NCI-H748 (cell line): ENCODE data around the gene RERE.
A peak's percentile ranks its signal among the peaks of the same experiment; 100 is the strongest.

Experiments
- DNase-seq: peaks from one replicate; lab custom pipeline; 2025; ENCODE audit not compliant: unreplicated experiment; lab: John Stamatoyannopoulos, UW

The RERE gene

DNA sequence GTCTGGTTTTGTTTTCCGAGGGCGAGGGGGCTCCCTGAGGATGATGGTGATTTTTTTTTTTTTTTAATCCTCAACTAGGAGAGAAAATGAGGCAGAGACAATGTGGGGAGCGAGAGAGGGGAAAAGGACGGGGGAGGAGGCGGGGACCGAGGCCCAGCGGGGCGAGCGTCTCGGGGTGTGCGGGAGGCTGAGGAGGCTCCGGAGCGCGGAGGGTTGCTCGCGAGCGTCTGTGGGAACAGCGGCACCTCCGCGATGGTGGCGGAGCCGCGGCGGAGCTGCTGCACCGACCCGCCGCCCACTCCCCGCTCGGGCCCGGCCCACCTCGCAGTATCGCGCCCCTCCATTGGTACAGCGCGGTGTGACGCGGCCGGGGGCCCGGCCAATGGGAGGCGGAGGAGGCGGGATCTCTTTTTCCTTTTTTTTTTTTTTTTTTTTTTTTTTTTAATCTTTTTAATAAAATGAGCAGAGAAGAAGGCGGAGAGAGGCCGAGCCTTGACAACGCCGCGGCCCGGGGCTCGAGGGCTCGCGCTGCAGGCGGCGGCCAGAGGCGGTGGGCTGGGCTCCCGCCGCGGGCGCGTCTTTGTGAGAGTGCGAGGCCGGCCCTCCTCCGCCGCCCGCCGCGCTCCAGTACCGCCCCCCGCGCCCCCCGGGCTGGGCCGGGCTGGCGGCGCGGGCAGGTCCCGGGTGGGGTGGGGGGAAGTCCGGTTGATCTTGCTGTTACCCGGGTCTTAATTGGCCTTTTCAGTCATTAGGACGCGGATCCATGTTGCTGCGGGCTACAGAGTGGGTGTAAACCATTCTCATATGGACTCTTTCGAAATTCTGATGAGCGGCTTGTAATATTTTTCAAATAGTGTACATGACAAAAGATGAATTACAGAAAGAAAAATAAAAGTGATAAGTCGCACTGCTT lies at the start of gene RERE:
Gene RERE, minus strand, starts transcription at position 229 of the 913 bp plus-strand sequence.
- DNase-seq = peak; percentile 90

DNA sequence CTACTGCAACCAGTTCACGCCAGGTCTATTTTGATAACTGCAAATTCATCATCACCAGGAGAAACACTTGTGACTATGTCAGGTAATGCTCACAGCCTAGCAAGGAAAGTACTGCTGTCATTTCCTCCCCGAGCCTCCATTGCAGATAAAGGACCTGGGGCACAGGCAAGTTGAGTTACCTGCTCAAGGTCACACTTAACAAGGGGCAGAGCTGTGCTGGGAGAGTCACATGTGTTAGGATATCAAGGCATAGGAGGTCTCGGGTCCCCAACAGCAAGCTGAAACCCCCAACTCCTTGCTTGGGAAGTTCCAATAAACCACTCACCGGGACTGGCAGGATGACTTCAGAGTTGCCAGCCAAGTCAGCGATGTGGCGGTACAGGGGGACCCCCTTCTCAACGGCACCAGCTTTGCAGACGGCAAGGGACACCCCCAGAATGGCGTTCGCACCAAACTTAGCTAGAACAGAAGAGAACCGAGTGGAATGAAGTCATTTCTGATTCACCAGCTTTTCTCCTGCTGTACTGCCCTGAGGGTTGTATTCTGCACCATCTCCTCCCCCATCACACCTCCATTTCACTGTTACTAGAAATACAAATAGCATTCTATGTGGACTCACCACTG lies 49.5 kb upstream of the RERE start:
- no peak for DNase-seq

DNA sequence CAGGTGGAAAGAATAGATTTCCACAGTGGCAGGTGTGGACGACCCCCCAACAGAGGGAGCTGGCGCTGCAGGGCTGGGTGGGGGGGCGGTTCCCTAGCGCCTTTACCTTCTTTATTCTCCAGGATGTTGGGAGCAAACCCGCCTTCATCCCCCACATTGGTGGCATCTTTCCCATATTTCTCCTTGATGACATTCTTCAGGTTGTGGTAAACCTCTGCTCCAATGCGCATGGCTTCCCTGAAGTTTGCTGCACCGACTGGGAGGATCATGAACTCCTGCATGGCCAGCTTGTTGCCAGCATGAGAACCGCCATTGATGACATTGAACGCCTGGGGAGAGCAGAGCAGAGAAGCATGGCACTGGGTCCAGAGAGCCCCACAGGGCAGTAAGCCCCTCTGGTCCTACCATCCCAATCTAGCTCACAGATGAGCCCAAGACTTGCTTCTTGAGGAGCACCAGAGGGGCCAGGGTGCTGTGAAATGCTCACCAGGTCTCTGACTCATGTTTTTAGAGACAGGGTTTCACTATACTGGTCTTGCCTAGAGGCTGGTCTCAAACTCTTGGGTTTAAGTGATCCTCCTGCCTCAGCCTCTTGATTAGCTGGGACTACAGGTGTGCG lies 48.8 kb upstream of the RERE start:
- DNase-seq = no peak

DNA sequence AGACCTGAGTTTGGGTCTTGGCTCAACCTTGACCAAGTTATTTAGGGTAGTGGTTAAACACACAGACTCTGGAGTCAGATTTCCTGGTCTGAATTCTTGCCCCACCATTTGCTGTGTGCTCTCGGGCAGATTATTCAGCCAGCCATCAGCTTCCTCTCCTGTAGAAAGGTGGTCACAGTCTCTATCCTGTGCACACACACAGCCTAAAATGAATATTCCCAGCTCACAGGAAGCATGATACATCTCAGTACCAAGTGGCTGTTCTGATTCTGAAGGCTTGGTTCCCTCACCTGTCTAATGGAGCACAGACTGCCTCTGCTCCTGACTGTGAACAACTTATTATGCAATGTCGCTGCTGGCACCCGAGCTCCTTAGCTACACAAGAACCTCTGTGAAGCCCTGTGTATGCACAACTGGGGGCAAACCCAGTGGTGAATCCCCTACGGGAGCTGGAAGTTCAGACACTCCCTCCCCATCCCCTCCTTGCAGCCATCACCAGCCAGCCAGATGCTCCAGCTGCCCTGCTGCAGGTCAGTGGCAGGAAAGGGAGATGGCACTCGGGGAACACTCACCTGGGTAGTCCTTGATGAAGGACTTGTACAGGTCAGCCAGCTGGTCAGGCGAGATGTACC lies 47.4 kb upstream of the RERE start:
- no peak for DNase-seq

- DNase-seq = no peak
Measured at GRCh38 chr1:8863794-8864233, 46.4 kb upstream of the RERE start.

DNA sequence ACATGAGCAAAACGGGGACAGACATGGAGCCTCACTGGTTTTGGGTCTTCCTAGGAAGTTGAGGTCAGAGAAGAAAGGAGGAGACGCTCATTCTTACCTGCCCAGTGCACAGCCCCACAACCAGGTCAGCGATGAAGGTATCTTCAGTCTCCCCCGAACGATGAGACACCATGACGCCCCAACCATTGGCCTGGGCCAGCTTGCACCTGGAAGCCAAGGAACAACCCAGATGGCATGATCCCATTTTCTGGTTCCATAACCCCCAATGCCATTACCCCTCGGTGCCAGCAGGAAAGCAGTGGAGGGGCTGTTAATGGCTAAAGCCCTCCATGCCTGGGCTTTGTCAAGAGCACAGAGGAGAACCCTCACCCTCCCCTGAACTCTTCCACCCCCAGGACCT lies 45.7 kb upstream of the RERE start:
- DNase-seq = no peak

- no peak for DNase-seq
Measured at GRCh38 chr1:8862528-8862927, 45.1 kb upstream of the RERE start.

DNA sequence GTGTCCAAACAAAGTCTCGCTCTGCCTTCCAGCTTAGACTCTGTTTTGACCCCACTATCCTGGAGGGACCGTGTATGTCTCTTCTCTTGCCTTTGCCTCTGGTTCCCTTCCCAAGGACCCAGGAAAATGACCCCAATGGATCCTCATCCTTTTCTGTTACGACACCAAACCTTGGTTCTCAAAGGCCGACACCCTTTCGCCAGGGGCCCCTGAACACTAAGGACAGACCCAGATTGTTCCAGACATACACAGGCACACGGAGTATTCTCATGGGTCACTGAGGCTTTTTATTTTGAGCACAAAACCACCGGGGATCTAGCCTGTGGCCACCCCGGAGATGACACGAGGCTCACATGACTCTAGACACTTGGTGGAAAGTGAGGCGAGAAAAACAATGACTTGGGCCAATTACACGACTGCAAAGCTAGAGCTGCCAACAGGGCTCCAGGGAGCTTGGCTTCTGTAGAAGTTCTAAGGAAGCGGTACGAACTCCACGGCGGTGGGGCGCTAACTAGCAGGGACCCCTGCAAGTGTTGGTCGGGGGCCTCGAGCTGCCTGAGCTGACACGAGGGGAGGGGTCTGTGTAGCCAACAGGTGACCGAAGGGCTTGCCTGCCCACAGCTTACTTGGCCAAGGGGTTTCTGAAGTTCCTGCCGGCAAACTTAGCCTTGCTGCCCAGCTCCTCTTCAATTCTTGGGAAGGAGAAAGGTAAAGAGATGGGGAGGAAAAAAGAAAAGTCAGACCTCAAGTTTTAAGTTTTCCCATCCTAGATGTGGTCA lies 43.5 kb upstream of the RERE start:
- DNase-seq = no peak

GRCh38 chr1:8858888-8859706 lies 41.7 kb upstream of the RERE start:
- peak; percentile 7 for DNase-seq

- no peak for DNase-seq
Measured at GRCh38 chr1:8858112-8858668, 40.8 kb upstream of the RERE start.

- DNase-seq = no peak
Measured at GRCh38 chr1:8856689-8857412, 39.4 kb upstream of the RERE start.

- DNase-seq = no peak
Measured at GRCh38 chr1:8854240-8854639, 36.8 kb upstream of the RERE start.

DNA sequence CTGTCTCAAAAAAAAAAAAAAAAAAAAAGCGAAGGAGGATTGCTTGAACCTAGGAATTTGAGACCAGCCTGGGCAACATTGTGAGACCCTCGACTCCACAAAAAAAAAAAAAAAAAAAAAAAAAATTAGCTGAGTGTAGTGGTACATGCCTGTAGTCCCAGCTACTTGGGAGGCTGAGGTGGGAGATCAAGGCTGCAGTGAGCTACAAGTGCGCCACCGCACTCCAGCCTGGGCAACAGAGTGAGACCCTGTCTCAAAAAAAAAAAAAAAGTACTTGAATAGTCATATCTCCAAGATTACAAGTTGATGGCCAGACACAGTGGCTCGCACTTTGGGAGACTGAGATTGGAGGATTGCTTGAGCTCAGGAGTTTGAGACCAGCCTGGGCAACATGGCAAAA lies 33.6 kb upstream of the RERE start:
- DNase-seq = no peak

DNA sequence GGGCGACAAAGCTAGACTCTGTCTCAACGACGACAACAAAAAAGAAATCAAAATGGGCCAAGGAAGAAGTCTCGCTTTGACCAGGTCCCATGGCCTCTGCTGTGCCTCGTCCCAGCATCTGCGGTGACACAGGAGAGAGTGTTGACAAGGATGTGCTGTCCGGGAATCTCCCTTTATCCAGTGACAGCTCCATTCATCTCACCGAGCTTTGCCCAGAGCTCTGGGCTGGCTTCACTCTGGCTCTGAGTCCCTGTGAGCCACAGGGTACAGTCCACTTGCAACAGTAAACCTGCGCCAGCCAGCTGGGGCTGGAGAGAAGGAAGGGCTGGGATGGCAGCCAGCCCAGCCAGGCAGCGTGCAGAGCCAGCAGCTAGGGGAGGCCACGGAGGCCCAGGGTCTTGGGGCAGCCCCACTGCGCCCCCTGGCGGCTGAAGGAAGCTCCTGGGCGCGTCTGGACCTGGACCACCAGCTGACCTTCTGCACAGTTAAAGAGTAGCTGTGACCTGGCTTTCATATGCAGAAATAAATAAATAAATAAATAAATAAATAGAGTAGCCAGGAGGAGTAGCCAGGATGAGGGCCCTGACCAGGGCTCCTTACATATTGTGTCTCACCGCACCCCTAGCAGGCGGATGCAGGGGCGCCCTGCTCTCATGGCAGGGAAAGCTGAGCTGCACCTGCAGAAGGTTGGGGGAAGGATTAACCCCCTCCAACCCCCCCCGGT lies 31.4 kb upstream of the RERE start:
- peak; percentile 84 for DNase-seq

DNA sequence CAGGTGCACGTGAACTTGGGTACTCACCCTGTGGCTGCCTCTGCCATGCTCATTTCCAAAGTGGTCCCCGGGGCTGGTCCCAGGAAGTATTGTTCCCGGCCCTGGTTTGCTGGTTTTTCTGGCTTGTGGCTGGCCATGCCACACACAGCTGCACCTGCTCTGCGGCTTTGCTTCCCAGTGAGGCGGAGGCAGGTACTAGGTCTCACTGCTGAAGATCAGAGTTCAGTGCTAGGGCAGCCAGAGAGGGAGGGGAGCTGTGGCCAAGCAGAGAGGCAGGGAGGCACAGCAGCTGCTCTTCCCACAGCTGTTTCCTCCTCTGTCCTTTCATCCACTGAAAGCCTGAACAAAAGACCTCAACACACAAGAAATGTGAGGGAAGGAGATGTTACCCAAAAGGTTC lies 30.6 kb upstream of the RERE start:
- DNase-seq = no peak

DNA sequence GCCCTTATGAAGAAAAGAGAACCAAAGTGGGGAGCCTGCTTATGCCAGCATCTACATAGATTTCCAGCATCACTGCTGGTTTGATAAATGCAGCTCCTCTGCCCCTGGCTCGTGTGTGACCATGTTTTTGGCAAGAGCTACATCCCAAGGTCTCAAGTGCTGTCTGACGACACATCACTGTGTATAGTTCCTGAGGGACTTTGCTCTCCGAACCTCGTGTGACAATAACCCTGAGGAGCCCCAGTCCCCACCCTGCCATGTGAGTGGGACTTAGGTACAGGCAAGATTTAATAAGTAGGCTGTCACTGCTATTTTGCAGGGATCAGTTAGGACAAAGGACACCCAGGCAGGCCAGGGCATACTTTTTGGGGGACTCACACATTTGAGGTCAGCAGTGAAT lies 28.8 kb upstream of the RERE start:
- no peak for DNase-seq

DNA sequence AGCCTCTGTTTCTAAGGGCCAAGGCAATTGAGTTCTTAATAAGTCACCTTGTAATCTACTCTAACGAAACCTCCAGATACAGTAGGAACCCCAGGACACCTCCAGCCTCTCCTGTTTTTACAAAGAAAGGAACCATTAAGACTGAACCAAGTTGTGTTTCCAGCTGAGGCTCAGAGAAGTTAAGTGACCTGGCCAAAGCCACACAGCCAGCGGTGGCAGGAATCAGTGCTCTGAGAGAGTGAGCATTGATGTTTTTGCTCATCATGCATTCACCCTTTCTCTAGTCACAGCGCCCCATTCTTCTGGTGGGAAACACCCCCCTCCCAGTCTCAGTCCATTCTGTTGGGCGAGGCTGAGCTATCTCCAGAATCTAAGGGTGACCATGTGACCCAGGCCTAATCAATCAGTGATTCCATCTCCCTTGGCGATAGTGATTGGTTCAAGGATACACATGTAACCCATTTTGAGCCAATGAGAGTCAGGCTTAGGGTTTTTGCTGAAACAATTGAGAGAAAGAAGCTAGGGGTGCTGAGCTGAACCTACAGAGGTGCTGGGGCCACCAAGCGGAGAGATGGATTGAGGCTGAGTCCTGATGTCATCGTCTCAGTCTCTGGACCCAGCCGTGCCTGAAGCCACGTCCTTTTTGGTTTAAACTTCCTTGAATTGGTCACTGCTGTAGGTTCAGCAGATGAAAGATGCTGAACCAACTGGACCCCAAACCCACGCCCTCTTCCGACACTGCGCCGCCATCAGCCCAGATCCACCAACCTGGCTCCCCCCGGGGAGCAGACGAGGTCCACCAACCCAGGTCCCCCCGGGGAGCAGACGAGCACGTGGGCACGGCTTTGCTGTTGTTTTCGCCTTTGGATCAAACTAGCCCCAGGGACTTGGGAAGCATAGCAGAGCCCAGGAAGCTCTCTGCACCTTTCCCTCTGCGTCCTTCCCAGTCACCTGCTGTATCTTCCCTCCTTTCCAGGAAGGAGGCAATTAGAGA lies 28.0 kb upstream of the RERE start:
- DNase-seq = no peak
